HG02884 (cell line): ENCODE measurements around the gene CDC20.

ENCODE experiments used
- ATAC-seq: cut with Tn5 transposase; IDR thresholded peaks from one replicate; pipeline ENCODE4 v1.9.1; 2021; ENCODE audit warnings: mild to moderate bottlenecking, moderate library complexity; ENCODE audit not compliant: unreplicated experiment

CDC20 gene

GRCh38 chr1:43327549-43328292 is 31.1 kb upstream of the CDC20 start:
- no peak for ATAC-seq

- no peak for ATAC-seq
These were observed 28.6 kb upstream of the CDC20 start for GRCh38 chr1:43329995-43330751.

- ATAC-seq = no peak
These were observed 27.1 kb upstream of the CDC20 start for GRCh38 chr1:43331688-43332087.

- ATAC-seq = no peak
These were observed 24.2 kb upstream of the CDC20 start for GRCh38 chr1:43334453-43335205.

- no peak for ATAC-seq
These were observed 21.2 kb upstream of the CDC20 start, which contains the start of gene MPL for GRCh38 chr1:43337588-43337987. MPL (plus strand) TSS chr1:43337818; CDS start chr1:43337849, 31 bp downstream.

GRCh38 chr1:43338001-43338400 is 20.8 kb upstream of the CDC20 start:
- no peak for ATAC-seq

GRCh38 chr1:43339584-43340232 is 19.1 kb upstream of the CDC20 start:
- ATAC-seq = no peak

- no peak for ATAC-seq
These were observed 18.2 kb upstream of the CDC20 start for GRCh38 chr1:43340559-43340958.

GRCh38 chr1:43344267-43344850 is 14.4 kb upstream of the CDC20 start:
- ATAC-seq = no peak

GRCh38 chr1:43345120-43345519 is 13.7 kb upstream of the CDC20 start:
- no peak for ATAC-seq

GRCh38 chr1:43346636-43347035 is 12.1 kb upstream of the CDC20 start:
- no peak for ATAC-seq

GRCh38 chr1:43348343-43348808 is 10.4 kb upstream of the CDC20 start:
- ATAC-seq = no peak

GRCh38 chr1:43348809-43349593 is 9.8 kb upstream of the CDC20 start:
- ATAC-seq = no peak

GRCh38 chr1:43349594-43350306 is 9.0 kb upstream of the CDC20 start:
- ATAC-seq = no peak

GRCh38 chr1:43350976-43351375 is 7.8 kb upstream of the CDC20 start:
- ATAC-seq = no peak

GRCh38 chr1:43351421-43352350 is 7.1 kb upstream of the CDC20 start:
- no peak for ATAC-seq

GRCh38 chr1:43352351-43352705 is 6.5 kb upstream of the CDC20 start:
- ATAC-seq = no peak

GRCh38 chr1:43352881-43353280 is 5.9 kb upstream of the CDC20 start:
- ATAC-seq = no peak
